Measurements from ENCODE around the gene IL4R. TPM values are rescaled to one million over a fixed set of nuclear protein-coding genes. Genes with fewer than 3 reads are reported as not detected.

The IL4R gene
- total and polyA plus RNA-seq, 2 of the 13 experiments (the other 11 are each of a cell fraction or from before 2014, with no cell fraction given), result 15.9 to 49.6 TPM

DNA sequence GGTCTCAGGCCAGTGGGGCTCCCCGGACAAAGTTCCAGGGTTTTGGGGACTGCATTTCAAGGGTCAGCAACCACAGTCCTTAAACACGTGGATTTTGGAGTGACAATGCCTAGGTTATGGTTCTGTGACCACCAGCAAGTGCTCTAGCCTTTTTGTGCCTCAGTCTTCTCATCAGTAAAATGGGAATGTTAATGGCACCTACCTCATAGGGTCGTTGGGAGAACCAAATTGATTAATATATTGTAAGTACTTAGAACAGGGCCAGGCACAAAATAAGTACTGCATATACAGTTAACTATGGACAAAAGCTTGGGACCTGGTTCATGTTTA is 13.8 kb downstream of the IL4R start (continued):
- TF ChIP-seq ZKSCAN1 (IDR thresholded peaks at IDR 0.05; ENCODE audit: low read length) (no peak), ZNF644 (CRISPR knock-in tag; IDR thresholded peaks at IDR 0.05; ENCODE audit: low read depth) (0 out of 2 replicates have a peak, but pooled peaks have one; percentile 15), CHD4 (IDR thresholded peaks at IDR 0.05; ENCODE audit: borderline replicate concordance, low read length) (peak; percentile 99), PCBP2 (optimal IDR thresholded peaks at IDR 0.05; ENCODE audit: low read depth, low read length, poor library complexity, severe bottlenecking) (no peak), ZNF672 (CRISPR knock-in tag; IDR thresholded peaks at IDR 0.05) (no peak), ZMYM3 (CRISPR knock-in tag; IDR thresholded peaks at IDR 0.05) (peak; percentile 99), U2AF1 (optimal IDR thresholded peaks at IDR 0.05; ENCODE audit: low read depth, low read length) (no peak), ZMYM4 (CRISPR knock-in tag; IDR thresholded peaks at IDR 0.05) (peak; percentile 8; the same call in 1 of the 2 replicates), ADNP (CRISPR knock-in tag; IDR thresholded peaks at IDR 0.05) (peak; percentile 94), GLI4 (CRISPR knock-in tag; IDR thresholded peaks at IDR 0.05; ENCODE audit: borderline replicate concordance) (no peak), ZNF605 (CRISPR knock-in tag; IDR thresholded peaks at IDR 0.05) (no peak)
- TF ChIP-seq, protein P1, sequence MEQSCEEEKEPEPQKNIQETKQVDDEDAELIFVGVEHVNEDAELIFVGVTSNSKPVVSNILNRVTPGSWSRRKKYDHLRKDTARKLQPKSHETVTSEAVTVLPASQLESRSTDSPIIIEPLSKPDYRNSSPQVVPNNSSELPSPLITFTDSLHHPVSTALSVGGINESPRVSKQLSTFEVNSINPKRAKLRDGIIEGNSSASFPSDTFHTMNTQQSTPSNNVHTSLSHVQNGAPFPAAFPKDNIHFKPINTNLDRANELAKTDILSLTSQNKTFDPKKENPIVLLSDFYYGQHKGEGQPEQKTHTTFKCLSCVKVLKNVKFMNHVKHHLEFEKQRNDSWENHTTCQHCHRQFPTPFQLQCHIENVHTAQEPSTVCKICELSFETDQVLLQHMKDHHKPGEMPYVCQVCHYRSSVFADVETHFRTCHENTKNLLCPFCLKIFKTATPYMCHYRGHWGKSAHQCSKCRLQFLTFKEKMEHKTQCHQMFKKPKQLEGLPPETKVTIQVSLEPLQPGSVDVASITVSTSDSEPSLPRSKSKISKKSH (CRISPR knock-in tag; IDR thresholded peaks at IDR 0.05; ENCODE audit: borderline replicate concordance), result no peak
- TF ChIP-seq, protein P2, sequence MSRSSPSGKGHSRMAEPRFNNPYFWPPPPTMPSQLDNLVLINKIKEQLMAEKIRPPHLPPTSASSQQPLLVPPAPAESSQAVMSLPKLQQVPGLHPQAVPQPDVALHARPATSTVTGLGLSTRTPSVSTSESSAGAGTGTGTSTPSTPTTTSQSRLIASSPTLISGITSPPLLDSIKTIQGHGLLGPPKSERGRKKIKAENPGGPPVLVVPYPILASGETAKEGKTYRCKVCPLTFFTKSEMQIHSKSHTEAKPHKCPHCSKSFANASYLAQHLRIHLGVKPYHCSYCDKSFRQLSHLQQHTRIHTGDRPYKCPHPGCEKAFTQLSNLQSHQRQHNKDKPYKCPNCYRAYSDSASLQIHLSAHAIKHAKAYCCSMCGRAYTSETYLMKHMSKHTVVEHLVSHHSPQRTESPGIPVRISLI (CRISPR knock-in tag; IDR thresholded peaks at IDR 0.05; ENCODE audit: borderline replicate concordance), result no peak
- TF ChIP-seq, protein P3, sequence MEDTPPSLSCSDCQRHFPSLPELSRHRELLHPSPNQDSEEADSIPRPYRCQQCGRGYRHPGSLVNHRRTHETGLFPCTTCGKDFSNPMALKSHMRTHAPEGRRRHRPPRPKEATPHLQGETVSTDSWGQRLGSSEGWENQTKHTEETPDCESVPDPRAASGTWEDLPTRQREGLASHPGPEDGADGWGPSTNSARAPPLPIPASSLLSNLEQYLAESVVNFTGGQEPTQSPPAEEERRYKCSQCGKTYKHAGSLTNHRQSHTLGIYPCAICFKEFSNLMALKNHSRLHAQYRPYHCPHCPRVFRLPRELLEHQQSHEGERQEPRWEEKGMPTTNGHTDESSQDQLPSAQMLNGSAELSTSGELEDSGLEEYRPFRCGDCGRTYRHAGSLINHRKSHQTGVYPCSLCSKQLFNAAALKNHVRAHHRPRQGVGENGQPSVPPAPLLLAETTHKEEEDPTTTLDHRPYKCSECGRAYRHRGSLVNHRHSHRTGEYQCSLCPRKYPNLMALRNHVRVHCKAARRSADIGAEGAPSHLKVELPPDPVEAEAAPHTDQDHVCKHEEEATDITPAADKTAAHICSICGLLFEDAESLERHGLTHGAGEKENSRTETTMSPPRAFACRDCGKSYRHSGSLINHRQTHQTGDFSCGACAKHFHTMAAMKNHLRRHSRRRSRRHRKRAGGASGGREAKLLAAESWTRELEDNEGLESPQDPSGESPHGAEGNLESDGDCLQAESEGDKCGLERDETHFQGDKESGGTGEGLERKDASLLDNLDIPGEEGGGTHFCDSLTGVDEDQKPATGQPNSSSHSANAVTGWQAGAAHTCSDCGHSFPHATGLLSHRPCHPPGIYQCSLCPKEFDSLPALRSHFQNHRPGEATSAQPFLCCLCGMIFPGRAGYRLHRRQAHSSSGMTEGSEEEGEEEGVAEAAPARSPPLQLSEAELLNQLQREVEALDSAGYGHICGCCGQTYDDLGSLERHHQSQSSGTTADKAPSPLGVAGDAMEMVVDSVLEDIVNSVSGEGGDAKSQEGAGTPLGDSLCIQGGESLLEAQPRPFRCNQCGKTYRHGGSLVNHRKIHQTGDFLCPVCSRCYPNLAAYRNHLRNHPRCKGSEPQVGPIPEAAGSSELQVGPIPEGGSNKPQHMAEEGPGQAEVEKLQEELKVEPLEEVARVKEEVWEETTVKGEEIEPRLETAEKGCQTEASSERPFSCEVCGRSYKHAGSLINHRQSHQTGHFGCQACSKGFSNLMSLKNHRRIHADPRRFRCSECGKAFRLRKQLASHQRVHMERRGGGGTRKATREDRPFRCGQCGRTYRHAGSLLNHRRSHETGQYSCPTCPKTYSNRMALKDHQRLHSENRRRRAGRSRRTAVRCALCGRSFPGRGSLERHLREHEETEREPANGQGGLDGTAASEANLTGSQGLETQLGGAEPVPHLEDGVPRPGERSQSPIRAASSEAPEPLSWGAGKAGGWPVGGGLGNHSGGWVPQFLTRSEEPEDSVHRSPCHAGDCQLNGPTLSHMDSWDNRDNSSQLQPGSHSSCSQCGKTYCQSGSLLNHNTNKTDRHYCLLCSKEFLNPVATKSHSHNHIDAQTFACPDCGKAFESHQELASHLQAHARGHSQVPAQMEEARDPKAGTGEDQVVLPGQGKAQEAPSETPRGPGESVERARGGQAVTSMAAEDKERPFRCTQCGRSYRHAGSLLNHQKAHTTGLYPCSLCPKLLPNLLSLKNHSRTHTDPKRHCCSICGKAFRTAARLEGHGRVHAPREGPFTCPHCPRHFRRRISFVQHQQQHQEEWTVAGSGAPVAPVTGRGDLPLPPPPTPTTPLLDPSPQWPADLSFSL (CRISPR knock-in tag; IDR thresholded peaks at IDR 0.05), result 0 out of 2 replicates have a peak, but pooled peaks have one; percentile 42

Data from HepG2 (cell line).